Prostate gland (tissue), 2 donors: ENCODE data around the gene SAMD9.

Experiments used
- CTCF ChIP-seq, 4 experiments: fragments of 200-600 bp in 2 of 4; fragments of 450-650 bp in 2 of 4; sonication (generic) in 2 of 4; IDR thresholded peaks; 1 replicate in 3 of 4; 2 replicates in 1 of 4; pipeline ENCODE4 v1.5.1; 2016 to 2019; ENCODE audit warnings: antibody characterized with exemption in 4 of 4, mild to moderate bottlenecking in 2 of 4, moderate library complexity in 2 of 4
- POLR2A ChIP-seq: fragments of 450-650 bp; IDR thresholded peaks from one replicate; pipeline ENCODE4 v1.6.1; 2016; ENCODE audit warnings: antibody characterized with exemption, mild to moderate bottlenecking
- POLR2AphosphoS5 ChIP-seq: sonication (generic); formaldehyde crosslinking; IDR thresholded peaks from one replicate; pipeline ENCODE4 v1.6.1; 2017; ENCODE audit warnings: antibody characterized with exemption

- TF ChIP-seq CTCF (IDR thresholded peaks at IDR 0.05) = no peak
- TF ChIP-seq POLR2AphosphoS5 = no peak
- no peak for TF ChIP-seq POLR2A
Measured at GRCh38 chr7:93053949-93054943, 63.5 kb downstream of the SAMD9 start.
